ENCODE results near the gene MAP3K20. TPM values are rescaled to one million over a fixed set of nuclear protein-coding genes. Genes with fewer than 3 reads are reported as not detected.

The MAP3K20 gene
- total and polyA plus RNA-seq, 2 of the 8 experiments (the other 6 are each of a cell fraction or from before 2014, with no cell fraction given), result 3.1 to 11.1 TPM

GRCh38 chr2:173130496-173131465 is 55.1 kb downstream of the MAP3K20 start:
- WGBS, 2 experiments (ENCODE audit: extremely low coverage in 1 of 2, insufficient coverage in 1 of 2, insufficient read length in 1 of 2, insufficient replicate concordance in 2 of 2, low coverage in 1 of 2, low lambda C conversion rate in 2 of 2, missing lambda C conversion rate in 1 of 2), result 87% methylated on average over 6 of the region's 6 CpGs; no CpG with 5 or more reads in 1 of the 2 experiments
- Histone ChIP-seq H3K27me3 (replicated peaks in 1 of 4; ENCODE audit: control insufficient read depth in 3 of 4, extremely low read depth in 1 of 4, insufficient read depth in 3 of 4, low read length in 3 of 4) (no peaks in the 10 kb centered on the region), H2BK120ac (replicated peaks; ENCODE audit: low read depth, low read length) (no peak overlapping the region), H2BK20ac (ENCODE audit: low read length) (no peak overlapping the region), H2BK15ac (ENCODE audit: low read length) (no peak overlapping the region), H3K23ac (ENCODE audit: insufficient read length) (no peak overlapping the region), H3K27ac (ENCODE audit: low read depth, low read length) (no peak overlapping the region), H2AFZ (ENCODE audit: low read length) (no peak overlapping the region), H3K4me2 (ENCODE audit: insufficient read depth in 1 of 2, low read depth in 2 of 2, low read length in 2 of 2) (no peak overlapping the region), H3K4me3 (ENCODE audit: extremely low read depth in 1 of 4, insufficient read depth in 2 of 4, low read depth in 3 of 4, low read length in 4 of 4) (no peak overlapping the region), H3K9ac (replicated peaks in 1 of 4; ENCODE audit: extremely low read depth in 1 of 4, low read depth in 3 of 4, low read length in 3 of 4) (no peak overlapping the region), H2BK5ac (ENCODE audit: low read depth, low read length) (no peak overlapping the region), H3K14ac (ENCODE audit: insufficient read length) (no peak overlapping the region), H2BK12ac (ENCODE audit: low read depth, low read length) (no peak overlapping the region), H3K4me1 (replicated peaks in 1 of 4; ENCODE audit: control insufficient read depth in 3 of 4, insufficient read depth in 4 of 4, low read length in 3 of 4) (no peaks in the 10 kb centered on the region; a peak in 2 of 7 replicates), H2AK5ac (ENCODE audit: low read depth, low read length) (no peak overlapping the region), H3K23me2 (ENCODE audit: low read depth, low read length) (no peaks in the 10 kb centered on the region), H4K20me1 (replicated peaks in 1 of 2; ENCODE audit: control insufficient read depth in 1 of 2, insufficient read depth in 2 of 2, low read length in 2 of 2) (no peaks in the 10 kb centered on the region), H3K79me2 (ENCODE audit: control insufficient read depth in 1 of 2, insufficient read depth in 2 of 2, low read length in 2 of 2) (no peaks in the 10 kb centered on the region), H4K8ac (ENCODE audit: extremely low read depth, insufficient read depth, low read length) (no peak overlapping the region), H3K36me3 (ENCODE audit: control insufficient read depth in 2 of 4, insufficient read depth in 4 of 4, low read length in 3 of 4) (no peaks in the 10 kb centered on the region), H3K79me1 (ENCODE audit: low read depth, low read length) (no peaks in the 10 kb centered on the region), H3K4ac (replicated peaks; ENCODE audit: insufficient read length, low read depth, low read length) (no peak overlapping the region), H3K56ac (replicated peaks; ENCODE audit: insufficient read length, low read depth, low read length) (no peak overlapping the region), H4K91ac (replicated peaks; ENCODE audit: insufficient read length, low read length) (no peak overlapping the region), H3K18ac (ENCODE audit: extremely low read depth, low read length) (no peak overlapping the region), H4K5ac (ENCODE audit: insufficient read length, low read depth, low read length) (no peak overlapping the region), H3K9me3 (ENCODE audit: insufficient read depth in 2 of 2, low read depth in 1 of 2, low read length in 1 of 2) (no peaks in the 10 kb centered on the region)
- no peak for FAIRE-seq
- ChIA-PET CTCF (ENCODE audit: partially characterized antibody) (interaction anchor here (0.7 to 1.4 kb wide), 2 partner anchors 58 to 103 kb away, joined by 3 to 4 read pairs; no protein-coding TSS in a partner anchor), POLR2A (ENCODE audit: partially characterized antibody) (no interaction called here)
- DNase-seq (ENCODE audit: low read depth in 1 of 2, low spot score in 2 of 2), result no peak
- no peak for TF ChIP-seq TEAD4 (IDR thresholded peaks at IDR 0.05; ENCODE audit: low read depth, low read length)
- TF ChIP-seq POU5F1 (IDR thresholded peaks at IDR 0.05; ENCODE audit: low read depth, low read length), result no peak
- TF ChIP-seq BCL11A (IDR thresholded peaks at IDR 0.05; ENCODE audit: low read depth in 2 of 2, low read length in 2 of 2), result no peak
- no peak for TF ChIP-seq RFX5 (IDR thresholded peaks at IDR 0.05; ENCODE audit: borderline replicate concordance, low read depth, low read length)
- TF ChIP-seq SUZ12 (IDR thresholded peaks at IDR 0.05; ENCODE audit: low read length), result no peak
- TF ChIP-seq JUN (IDR thresholded peaks at IDR 0.05; ENCODE audit: low read depth, low read length), result no peak
- TF ChIP-seq, protein P1, sequence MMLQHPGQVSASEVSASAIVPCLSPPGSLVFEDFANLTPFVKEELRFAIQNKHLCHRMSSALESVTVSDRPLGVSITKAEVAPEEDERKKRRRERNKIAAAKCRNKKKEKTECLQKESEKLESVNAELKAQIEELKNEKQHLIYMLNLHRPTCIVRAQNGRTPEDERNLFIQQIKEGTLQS (IDR thresholded peaks at IDR 0.05; ENCODE audit: insufficient read depth, low read depth, low read length), result no peak
- TF ChIP-seq CREB1 (IDR thresholded peaks at IDR 0.05), result no peak
- TF ChIP-seq ATF2 (IDR thresholded peaks at IDR 0.05; ENCODE audit: low read length), result no peak
- no peak for TF ChIP-seq SIX5 (IDR thresholded peaks at IDR 0.05; ENCODE audit: low read depth, low read length)

Measured in H1 (cell line).